Stimulated activated CD8-positive, alpha-beta memory T cell treated with anti-CD3 and anti-CD28 coated beads, Interleukin-2, amount 100 ng/mL, for 1 hour (primary cell): ENCODE data around the gene SPTSSA.
"Not testable (repeated sequence)": the region's sequence is repeated elsewhere in the genome, so short reads cannot be mapped to it uniquely, and the experiment has no call there.

Experiments used
- DNase-seq, 2 donors: peaks; one replicate each; pipeline ENCODE4 v3.0.0-alpha.2; 2020; ENCODE audit warnings: low read depth in 2 of 2

SPTSSA gene, protein sequence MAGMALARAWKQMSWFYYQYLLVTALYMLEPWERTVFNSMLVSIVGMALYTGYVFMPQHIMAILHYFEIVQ

DNA sequence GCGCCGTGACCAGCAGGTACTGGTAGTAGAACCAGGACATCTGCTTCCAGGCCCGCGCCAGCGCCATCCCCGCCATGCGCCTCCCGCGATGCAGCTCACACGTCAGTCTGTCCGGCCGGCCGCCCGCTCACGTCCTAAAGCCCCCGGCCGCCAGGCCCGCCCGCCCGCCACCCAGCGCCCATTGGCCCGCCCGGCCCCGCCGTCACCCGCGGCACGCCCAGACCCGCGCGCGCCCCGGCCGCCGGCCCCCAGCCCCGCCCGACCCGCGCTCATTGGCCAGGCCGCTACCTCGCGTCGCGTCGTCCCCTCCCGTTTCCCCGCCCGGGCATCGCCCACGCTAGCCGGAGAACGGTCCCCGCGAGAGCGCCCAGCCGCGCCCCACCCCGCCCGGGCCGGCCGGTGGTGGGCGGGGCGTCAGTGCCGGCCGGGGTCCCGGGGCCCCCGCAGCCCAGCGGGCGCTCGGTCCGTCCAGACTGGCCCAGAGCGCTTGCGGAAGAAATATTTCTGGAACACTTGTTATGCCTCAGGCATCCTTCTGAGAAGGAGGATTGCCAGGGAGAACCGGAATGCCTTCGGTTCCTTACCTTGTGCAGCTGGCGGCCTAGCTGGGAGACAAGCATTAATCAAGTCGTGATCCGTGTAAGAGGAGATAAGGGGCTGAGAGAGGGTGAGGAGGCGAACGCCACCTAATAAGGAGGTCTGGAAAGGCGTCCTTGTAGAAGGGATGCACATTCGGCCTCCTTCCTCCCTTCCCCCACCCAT, at the start of gene SPTSSA:
SPTSSA (minus strand) TSS at position 109 of the 762 bp plus-strand sequence; CDS start at position 76, 33 bp downstream.
- peak; percentile 76 to 78 for DNase-seq

DNA sequence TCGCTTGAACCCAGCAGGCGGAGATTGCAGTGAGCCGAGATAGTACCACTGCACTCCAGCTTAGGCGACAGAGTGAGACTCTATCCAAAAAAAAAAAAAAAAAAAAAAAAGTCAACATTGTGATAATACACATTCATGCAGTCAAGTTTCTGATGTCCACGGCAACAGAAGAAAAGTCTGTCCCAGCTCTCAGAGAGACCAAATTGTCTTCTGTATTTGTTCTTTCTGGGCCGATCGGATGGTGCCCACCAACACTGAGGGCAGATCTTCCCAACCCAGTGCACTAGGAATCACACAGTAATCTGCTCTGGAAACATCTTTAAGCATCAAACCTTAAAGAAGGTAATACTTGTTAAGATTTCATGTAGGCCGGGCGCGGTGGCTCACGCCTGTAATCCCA, 45.8 kb upstream of the SPTSSA start:
- DNase-seq, result no peak

DNA sequence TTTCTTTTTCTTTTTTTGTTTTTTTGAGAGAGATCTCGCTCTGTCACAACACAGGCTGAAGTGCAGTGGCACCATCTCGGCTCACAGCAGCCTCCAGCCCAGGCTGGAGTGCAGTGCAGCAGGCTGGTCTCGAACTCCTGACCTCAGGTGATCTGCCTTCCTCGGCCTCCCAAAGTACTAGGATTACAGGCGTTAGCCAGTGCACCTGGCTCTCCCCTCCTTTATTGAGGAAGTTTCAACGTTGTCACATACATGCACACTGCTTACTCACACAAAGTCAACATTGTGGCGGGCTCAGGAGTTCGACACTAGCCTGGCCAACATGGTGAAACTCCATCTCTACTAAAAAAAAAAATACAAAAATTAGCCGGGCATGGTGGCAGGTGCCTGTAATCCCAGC, 45.4 kb upstream of the SPTSSA start:
- DNase-seq, result no peak

DNA sequence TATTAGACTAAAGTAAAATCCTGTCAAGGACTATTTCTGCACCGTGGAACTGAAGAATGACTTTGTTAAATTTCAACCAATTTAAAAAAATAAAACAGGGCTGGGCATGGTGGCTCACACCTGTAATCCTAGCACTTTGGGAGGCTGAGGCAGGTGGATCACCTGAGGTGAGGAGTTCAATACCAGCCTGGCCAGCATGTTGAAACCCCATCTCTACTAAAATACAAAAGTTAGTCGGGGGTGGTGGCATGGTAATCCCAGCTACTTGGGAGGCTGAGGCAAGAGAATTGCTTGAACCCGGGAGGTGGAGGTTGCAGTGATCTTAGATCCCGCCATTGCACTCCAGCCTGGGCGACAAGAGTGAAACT, 43.1 kb upstream of the SPTSSA start:
- DNase-seq, result not testable (repeated sequence)

DNA sequence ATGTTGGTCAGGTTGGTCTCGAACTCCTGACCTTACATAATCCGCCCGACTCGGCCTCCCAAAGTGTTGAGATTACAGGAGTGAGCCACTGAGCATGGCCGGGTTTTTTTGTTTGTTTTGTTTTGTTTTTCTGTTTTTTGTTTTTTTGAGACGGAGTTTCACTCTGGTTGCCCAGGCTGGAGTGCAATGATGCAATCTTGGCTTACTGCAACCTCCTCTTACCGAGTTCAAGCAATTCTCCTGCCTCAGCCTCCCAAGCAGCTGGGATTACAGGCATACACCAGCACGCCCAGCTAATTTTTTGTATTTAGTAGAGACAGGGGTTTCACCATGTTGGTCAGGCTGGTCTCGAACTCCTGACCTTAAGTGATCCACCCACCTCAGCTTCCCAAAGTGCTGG, 42.0 kb upstream of the SPTSSA start:
- not testable (repeated sequence) for DNase-seq

DNA sequence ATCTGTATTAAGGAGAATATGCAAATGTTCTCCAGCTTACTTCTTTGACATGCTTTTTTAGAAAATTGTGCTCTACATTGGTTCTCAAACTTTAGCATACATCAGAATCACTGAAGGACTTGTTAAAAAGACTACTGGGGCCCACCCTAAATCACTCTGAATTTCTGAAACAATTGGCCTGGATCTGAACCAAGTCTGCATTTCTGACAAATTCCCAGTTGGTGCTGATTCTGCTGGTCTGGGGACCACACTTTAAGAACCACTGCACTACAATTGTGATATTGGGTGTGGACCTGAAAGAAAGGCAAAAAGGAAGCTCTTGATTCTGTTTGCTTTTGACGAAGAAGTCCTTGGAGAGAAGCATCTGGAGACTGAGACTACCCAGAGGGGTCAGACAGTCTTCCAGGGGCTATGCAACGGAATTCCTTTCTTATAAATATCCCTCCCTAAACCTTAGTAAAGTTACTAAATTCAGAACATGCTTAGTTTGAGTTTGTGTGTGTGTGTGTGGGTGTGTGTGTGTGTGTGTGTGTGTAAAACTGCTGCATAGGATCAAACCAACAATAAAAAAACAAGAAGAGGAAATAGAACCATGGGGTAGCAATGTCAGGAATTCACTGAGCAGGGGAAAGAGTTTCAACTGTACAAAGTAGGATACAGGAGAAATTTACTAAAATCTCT, 40.6 kb upstream of the SPTSSA start:
- DNase-seq, result no peak

DNA sequence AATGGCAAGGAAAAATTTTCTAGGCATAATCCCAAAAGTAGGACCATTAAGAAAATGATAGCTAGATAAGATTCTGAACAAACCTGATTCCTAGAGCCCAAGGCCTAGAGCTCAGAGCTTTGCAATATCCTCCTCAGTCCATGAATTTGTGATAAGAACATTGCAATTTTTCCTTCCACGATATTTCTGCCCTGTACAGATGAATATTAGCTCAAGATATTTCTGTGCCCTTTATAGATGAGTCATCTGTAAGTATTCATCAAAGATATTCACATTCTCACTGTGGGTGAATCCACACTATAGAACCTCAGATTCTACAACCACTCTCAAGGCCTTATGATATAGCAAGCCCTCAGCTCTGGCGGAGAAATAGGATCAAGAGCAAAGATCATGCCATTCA, 40.0 kb upstream of the SPTSSA start:
- no peak for DNase-seq

DNA sequence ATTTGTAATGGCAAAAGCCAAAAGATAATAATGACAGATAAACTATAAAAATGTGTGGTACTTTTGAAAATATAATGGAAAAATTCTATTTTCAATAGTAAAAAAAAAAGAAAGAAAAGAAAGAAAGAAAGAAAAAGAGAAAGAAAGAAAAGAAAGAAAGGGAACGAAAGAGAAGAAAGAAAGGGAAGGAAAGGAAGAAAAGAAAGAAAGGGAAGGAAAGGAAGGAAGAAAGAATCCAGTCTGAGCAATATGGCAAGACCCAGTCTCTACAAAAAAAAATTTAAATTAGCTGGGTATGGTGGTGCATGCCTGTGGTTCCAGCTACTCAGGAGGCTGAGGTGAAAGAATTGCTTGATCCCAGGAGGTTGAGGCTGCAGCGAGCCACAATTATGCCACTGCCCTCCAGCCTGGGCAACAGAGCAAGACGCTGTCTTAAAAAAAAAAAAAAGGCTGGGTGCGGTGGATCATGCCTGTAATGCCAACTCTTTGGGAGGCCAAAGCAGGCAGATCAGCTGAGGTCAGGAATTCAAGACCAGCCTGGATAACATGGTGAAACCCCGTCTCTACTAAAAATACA, 39.1 kb upstream of the SPTSSA start:
- no peak for DNase-seq

DNA sequence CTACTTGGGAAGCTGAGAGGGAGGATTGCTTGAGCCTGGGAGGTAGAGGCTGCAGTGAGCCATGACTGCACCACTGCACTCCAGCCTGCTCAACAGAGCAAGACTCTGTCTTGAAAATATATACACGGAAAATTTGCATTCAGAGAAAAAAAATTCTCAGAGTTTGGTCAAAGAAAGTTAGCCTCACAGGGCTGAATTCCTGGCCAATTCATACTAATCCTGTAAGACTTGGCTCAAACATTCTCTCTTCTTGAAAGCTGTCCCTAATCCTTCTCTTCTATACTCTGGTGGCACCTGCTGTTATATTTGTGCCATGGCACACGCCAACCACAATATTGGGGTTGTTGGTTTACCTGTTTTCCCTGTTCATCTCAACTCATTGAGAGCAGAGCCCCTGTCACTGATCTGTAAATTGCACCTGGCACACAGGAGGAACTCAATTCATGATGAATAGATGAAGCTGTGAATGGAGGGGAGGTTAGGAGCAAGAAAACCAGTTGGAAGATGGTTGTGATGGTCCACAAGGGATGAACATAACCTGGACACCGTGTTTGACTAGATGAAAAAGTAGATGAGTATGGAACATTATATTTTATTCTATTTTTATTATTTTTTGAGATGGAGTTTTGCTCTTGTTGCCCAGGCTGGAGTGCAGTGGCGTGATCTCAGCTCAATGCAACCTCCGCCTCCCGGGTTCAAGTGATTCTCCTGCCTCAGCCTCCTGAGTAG, 36.8 kb upstream of the SPTSSA start:
- no peak for DNase-seq

DNA sequence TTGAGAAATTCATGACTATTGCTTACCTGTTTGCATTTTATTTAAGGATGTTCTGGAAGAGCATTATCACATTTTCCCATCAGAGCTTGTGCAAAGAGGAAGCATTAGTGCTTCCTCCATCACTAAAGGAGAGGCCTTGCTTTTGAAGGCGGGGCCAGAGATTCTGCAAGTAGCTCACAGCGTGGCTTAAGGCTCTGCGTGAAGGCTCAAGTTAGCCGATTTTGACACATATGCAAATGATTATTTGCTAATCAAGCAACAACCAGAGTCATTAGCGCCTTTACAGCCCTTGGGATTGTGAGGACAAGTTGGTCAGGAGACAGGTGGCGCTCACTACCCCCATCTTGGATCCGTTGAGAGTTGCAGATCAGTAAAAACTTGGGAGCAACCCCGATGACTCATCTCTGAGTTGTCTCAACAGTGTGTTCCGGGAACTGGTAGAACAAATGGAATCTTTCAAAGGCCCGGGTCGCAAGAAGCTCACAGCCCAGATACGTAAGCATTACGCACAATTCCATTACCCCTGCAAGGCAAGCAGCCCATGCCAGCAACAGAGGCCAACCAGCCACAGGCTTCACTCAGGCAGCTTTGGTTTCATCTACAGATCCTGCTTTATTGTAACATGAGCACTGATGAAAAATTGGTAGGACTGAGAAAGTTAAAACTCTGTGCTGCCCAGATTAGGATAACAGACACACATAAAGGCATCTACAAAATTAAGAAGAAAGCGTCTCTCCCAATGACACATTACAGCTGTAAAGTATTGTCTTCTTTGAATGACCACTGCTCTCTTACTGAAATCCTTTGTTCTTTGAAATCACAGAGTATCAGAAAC, 34.9 kb upstream of the SPTSSA start:
- no peak for DNase-seq

DNA sequence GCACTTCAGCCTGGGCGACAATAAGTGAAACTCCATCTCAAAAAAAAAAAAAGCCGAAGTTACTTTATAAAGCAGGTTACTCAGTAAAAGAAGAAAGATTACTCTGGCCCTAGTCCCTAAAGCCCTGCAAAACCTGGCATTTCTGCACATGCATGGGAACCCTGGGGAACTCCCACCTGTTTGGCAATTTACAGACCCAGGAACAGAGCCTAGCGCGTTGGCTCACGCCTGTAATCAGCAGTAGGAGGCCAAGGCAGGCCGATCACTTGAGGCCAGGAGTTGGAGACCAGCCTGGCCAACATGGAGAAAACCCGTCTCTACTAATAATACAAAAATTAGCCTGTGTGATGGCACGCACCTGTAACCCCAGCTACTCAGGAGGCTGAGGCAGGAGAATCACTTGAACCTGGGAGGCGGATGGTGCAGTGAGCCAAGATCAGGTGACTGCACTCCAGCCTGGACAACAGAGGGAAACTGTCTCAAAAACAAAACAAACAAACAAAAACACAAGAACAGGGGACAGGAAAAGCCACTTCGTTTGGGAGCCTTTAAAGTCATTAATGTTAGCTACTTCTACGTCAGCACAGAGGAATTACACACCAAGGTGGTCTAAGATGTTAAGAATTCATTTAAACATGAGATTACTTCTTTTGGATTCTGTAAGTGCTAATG, 34.1 kb upstream of the SPTSSA start:
- DNase-seq, result no peak

DNA sequence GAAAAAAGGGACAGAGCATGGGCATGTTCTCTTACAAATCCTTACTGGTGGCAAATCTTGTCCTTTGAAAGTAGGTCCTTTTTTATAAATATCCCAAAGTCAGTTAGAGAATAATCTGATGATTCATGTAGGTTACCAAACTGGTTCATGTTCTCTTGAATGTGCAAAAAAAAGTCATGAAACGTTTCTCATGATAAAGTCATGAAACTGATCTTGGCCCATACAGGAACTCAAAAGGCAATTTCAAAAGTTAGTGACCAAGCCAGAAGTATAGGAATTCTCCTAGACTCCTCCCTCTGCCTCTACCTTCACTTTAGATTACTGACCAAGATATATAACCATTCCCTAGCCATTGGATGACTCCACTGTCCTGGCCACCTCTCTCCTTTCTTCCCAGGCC, 27.3 kb upstream of the SPTSSA start:
- DNase-seq, result no peak

DNA sequence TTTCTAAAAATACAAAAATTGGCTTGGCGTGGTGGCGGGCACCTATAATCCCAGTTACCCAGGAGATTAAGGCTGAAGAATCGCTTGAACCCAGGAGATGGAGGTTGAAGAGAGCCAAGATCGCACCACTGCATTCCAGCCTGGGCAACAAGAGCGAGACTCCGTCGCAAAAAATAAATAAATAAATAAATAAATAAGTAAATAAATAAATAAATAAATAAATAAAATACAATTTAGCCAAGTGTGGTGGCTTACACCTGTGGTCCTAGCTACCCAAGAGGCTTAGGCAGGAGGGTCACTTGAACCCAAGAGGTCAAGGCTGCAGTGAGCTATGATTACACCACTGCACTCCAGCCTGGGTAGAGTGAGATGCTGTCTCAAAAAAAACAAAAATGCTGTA, 26.5 kb upstream of the SPTSSA start:
- DNase-seq, result no peak

DNA sequence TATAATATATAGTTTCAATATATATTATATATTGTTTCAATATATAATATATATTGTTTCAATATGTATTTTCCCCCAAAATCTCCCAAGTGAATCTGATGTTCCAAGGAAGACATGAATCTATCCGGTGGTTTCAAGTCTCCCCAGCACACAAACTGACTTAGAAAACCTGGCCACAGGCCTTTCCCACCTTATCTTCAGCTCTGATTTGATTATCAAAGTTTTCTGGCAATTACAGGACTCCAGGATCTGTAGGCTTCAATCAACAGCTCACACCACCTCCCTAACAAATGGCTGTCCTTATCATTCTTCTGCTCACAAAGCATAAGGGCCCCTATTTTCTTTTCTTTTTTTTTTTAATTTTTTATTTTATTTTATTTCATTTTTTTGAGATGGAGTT, 22.7 kb upstream of the SPTSSA start:
- no peak for DNase-seq

DNA sequence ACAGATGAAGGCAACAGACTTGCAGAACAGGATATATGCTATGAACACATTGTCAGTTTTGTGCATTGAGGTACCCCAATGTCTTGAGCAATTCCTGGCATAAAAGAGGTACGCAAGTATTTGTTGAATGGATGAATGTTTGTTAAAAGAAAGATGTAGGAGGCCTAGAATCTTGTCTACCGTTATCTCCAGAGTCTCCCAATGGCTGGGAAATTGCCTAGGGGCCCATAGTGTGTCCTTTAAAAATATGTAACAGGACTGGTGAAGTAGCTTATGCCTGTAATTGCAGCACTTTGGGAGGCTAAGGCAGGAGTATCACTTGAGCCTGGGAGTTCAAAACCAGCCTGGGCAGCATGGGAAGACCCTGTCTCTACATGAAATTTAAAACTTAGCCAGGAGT, 20.4 kb upstream of the SPTSSA start:
- DNase-seq, result no peak

DNA sequence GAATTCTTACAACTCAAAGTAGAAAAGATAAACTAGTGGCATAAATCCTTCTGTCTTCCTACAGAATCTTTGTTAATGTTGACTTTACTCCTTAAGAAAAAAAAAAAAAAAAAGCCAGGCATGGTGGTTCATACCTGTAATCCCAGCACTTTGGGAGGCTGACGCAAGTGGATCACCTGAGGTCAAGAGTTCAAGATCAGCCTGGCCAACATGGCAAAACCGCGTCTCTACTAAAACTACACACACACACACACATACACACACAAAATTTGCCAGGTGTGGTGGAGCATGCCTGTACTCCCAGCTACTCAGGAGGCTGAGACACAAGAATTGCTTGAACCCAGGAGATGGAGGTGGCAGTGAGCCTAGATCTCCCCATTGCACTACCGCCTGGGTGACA, 17.7 kb upstream of the SPTSSA start:
- no peak for DNase-seq

DNA sequence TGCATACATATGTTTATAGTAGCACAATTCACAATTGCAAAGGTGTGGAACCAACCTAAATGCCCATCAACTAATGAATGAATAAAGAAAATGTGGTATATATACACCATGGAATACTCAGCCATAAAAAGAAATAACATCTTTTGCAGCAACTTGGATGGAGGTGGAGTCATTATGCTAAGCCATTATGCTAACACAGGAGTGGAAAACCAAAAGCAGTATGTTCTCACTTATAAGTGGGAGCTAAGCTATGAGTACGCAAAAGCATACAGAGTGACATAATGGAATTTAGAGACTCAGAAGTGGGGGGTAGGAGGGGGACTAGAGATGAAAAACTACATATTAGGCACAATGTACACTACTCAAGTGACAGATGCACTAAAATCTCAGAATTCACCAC, 16.2 kb upstream of the SPTSSA start:
- no peak for DNase-seq

DNA sequence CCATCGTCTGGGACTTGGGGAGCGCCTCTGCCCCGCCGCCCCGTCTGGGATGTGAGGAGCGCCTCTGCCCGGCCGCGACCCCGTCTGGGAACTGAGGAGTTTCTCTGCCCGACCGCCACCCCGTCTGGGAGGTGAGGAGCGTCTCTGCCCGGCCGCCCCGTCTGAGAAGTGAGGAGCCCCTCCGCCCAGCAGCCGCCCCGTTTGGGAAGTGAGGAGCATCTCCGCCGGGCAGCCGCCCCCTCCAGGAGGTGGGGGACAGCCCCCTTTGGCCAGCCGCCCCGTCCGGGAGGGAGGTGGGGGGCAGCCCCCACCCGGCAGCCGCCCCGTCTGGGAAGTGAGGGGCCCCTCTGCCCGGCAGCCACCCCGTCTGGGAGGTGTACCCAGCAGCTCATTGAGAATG, 14.0 kb upstream of the SPTSSA start:
- not testable (repeated sequence) for DNase-seq

DNA sequence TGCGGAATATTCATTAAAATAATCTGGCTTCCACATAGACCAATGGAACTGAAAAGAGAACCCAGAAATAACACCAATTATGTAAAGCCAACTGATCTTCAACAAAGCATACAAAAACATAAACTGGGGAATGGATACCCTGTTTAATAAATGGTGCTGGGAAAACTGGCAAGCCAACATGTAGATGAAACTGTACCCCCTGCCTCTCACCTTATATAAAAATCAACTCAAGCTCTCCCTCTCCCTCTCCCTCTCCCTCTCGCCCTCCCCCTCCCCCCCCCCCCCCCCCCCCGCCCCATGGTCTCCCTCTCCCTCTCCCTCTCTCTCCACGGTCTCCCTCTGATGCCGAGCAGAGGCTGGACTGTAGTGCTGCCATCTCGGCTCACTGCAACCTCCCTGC, 13.1 kb upstream of the SPTSSA start:
- DNase-seq, result no peak

DNA sequence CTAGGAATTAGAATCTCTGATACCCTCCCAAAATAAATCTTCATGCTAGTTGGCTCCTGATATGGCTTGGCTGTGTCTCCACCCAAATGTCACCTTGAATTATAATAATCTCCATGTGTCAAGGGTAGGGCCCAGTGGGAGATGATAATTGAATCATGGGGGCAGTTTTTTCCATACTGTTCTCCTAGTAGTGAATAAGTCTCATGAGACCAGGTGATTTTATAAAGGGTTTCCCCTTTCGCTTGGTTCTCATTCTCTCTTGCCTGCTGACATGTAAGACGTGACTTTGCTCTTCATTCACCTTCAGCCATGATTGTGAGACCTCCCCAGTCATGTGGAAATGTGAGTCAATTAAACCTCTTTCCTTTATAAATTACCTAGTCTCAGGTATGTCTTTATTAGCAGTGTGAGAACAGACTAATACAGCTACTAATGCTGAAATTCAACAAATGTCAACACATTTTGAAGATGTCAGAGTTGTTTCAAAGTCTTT, 12.2 kb upstream of the SPTSSA start:
- no peak for DNase-seq
